ENCODE data around the gene FBXO21. TPM values are rescaled to one million over a fixed set of nuclear protein-coding genes. Genes with fewer than 3 reads are reported as not detected.
"Not testable (repeated sequence)": the region's sequence is repeated elsewhere in the genome, so short reads cannot be mapped to it uniquely, and the experiment has no call there.

FBXO21 gene
- total and polyA plus RNA-seq, 2 donors (not counting 1 experiment from before 2014, with no cell fraction given): 31.3 to 81.3 TPM

DNA sequence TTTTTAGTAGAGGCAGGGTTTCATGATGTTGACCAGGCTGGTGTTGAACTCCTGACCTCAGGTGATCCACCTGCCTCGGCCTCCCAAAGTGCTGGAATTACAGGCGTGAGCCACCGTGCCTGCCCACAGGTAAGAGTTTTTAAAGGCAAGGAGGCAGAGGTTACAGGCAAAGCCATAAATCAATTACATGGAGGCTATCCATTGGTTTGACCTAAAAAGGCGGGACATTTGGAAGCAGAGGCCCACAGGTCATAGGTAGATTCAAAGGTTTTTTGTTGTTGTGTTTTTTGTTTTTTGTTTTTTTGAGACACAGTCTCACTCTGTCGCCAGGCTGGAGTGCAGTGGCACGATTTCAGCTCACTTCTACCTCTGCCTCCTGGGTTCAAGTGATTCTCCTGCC is 6.1 kb upstream of the FBXO21 start:
- H3K36me3 ChIP-seq (ENCODE audit: control insufficient read depth, insufficient read depth, low read length); H3K4me1 ChIP-seq (ENCODE audit: control insufficient read depth, extremely low read depth, insufficient read depth, low read length); H4K20me1 ChIP-seq (ENCODE audit: control insufficient read depth, extremely low read depth, insufficient read depth, low read length); H3K27me3 ChIP-seq (ENCODE audit: control insufficient read depth, insufficient read depth, low read length); H3K27ac ChIP-seq (ENCODE audit: insufficient read depth, low read length); H3K9ac ChIP-seq (ENCODE audit: insufficient read depth, low read length); H3K4me2 ChIP-seq (ENCODE audit: extremely low read depth, insufficient read depth, low read length); H3K79me2 ChIP-seq (ENCODE audit: control insufficient read depth, insufficient read depth, low read length); H3K4me3 ChIP-seq (replicated peaks in 1 of 4; ENCODE audit: control extremely low read depth in 1 of 4, insufficient read depth in 1 of 4, low read depth in 3 of 4, low read length in 4 of 4); H2AFZ ChIP-seq (ENCODE audit: low read length); DNase-seq (ENCODE audit: low read depth in 2 of 2); H3K9me3 ChIP-seq (ENCODE audit: control insufficient read depth, insufficient read depth, low read depth, low read length): not testable (repeated sequence)

DNA sequence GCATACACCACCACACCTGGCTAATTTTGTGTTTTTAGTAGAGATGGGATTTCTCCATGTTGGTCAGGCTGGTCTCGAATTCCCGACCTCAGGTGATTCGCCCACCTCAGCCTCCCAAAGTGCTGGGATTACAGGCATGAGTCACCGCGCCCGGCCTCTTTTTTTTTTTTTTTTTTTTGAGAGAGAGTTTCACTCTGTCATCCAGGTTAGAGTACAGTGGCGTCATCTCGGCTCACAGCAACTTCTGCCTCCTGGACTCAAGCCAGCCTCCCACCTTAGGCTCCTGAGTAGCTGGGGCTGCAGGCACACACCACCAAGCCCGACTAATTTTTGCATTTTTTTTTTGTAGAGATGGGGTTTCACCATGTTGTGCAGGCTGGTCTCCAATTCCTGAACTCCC is 4.8 kb upstream of the FBXO21 start:
- not testable (repeated sequence) for H3K27ac ChIP-seq (ENCODE audit: insufficient read depth, low read length); H4K20me1 ChIP-seq (ENCODE audit: control insufficient read depth, extremely low read depth, insufficient read depth, low read length); H3K27me3 ChIP-seq (ENCODE audit: control insufficient read depth, insufficient read depth, low read length); H3K4me1 ChIP-seq (ENCODE audit: control insufficient read depth, extremely low read depth, insufficient read depth, low read length); H3K4me3 ChIP-seq (replicated peaks in 1 of 4; ENCODE audit: control extremely low read depth in 1 of 4, insufficient read depth in 1 of 4, low read depth in 3 of 4, low read length in 4 of 4); H3K9ac ChIP-seq (ENCODE audit: insufficient read depth, low read length); H2AFZ ChIP-seq (ENCODE audit: low read length); H3K79me2 ChIP-seq (ENCODE audit: control insufficient read depth, insufficient read depth, low read length); H3K9me3 ChIP-seq (ENCODE audit: control insufficient read depth, insufficient read depth, low read depth, low read length); H3K36me3 ChIP-seq (ENCODE audit: control insufficient read depth, insufficient read depth, low read length); DNase-seq (ENCODE audit: low read depth in 2 of 2); H3K4me2 ChIP-seq (ENCODE audit: extremely low read depth, insufficient read depth, low read length)

DNA sequence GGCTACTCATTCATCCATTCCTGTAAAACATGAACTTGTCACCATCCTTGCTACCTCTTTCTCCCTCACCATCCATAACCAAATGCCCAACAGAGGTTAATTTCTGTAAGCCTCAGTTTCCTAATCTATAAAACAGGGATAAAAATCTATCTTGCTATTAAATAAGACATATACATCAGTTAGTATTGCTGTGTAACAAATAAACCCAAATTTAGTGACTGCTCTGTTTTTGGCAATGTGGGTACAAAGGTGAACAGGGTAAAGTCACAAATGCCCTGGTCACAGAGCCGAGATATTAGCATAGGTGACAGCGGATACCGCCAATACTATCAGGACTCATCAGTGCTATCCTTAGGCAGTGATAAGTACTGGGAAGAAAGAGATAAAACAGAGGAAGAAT is 3.6 kb upstream of the FBXO21 start:
- H4K20me1 ChIP-seq (ENCODE audit: control insufficient read depth, extremely low read depth, insufficient read depth, low read length): no peaks in the 10 kb centered on the region

DNA sequence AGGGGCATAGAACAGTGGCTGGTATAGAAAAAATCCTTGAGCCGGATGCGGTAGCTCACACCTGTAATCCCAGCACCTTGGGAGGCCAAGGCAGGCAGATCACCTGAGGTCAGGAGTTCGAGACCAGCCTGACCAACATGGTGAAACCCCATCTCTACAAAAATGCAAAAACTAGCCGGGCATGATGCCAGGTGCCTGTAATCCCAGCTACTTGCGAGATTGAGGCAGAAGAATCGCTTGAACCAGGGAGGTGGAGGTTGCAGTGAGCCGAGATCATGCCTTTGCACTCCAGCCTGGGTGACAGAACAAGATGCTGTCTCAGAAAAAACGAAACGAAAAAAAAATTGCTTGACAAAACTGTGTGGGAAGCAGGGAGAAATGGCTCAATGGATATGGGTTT is 2.3 kb upstream of the FBXO21 start:
- not testable (repeated sequence) for H3K27ac ChIP-seq (ENCODE audit: insufficient read depth, low read length); DNase-seq (ENCODE audit: low read depth in 2 of 2); H3K36me3 ChIP-seq (ENCODE audit: control insufficient read depth, insufficient read depth, low read length); H3K27me3 ChIP-seq (ENCODE audit: control insufficient read depth, insufficient read depth, low read length); H3K4me3 ChIP-seq (replicated peaks in 1 of 4; ENCODE audit: control extremely low read depth in 1 of 4, insufficient read depth in 1 of 4, low read depth in 3 of 4, low read length in 4 of 4); H3K4me1 ChIP-seq (ENCODE audit: control insufficient read depth, extremely low read depth, insufficient read depth, low read length); H3K4me2 ChIP-seq (ENCODE audit: extremely low read depth, insufficient read depth, low read length); H3K9me3 ChIP-seq (ENCODE audit: control insufficient read depth, insufficient read depth, low read depth, low read length); H3K9ac ChIP-seq (ENCODE audit: insufficient read depth, low read length); H2AFZ ChIP-seq (ENCODE audit: low read length); H4K20me1 ChIP-seq (ENCODE audit: control insufficient read depth, extremely low read depth, insufficient read depth, low read length)
- H3K79me2 ChIP-seq (ENCODE audit: control insufficient read depth, insufficient read depth, low read length): peaks cover 14% of the 10 kb centered on the region

More for the DNA sequence above, 3.6 kb upstream of the FBXO21 start:
- no peak for TF ChIP-seq EZH2 (IDR thresholded peaks at IDR 0.05; ENCODE audit: low read length, missing control alignments)
- TF ChIP-seq, protein P1, sequence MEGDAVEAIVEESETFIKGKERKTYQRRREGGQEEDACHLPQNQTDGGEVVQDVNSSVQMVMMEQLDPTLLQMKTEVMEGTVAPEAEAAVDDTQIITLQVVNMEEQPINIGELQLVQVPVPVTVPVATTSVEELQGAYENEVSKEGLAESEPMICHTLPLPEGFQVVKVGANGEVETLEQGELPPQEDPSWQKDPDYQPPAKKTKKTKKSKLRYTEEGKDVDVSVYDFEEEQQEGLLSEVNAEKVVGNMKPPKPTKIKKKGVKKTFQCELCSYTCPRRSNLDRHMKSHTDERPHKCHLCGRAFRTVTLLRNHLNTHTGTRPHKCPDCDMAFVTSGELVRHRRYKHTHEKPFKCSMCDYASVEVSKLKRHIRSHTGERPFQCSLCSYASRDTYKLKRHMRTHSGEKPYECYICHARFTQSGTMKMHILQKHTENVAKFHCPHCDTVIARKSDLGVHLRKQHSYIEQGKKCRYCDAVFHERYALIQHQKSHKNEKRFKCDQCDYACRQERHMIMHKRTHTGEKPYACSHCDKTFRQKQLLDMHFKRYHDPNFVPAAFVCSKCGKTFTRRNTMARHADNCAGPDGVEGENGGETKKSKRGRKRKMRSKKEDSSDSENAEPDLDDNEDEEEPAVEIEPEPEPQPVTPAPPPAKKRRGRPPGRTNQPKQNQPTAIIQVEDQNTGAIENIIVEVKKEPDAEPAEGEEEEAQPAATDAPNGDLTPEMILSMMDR (conservative IDR thresholded peaks at IDR 0.05 in 1 of 2, IDR thresholded peaks at IDR 0.05 in 1 of 2; ENCODE audit: low read depth in 1 of 2, low read length in 2 of 2): no peak
- Histone ChIP-seq H3K9me3 (ENCODE audit: control insufficient read depth, insufficient read depth, low read depth, low read length) (no peaks in the 10 kb centered on the region), H3K4me2 (ENCODE audit: extremely low read depth, insufficient read depth, low read length) (no peak overlapping the region), H2AFZ (ENCODE audit: low read length) (no peak overlapping the region), H3K4me3 (replicated peaks in 1 of 4; ENCODE audit: control extremely low read depth in 1 of 4, insufficient read depth in 1 of 4, low read depth in 3 of 4, low read length in 4 of 4) (no peak overlapping the region), H3K36me3 (ENCODE audit: control insufficient read depth, insufficient read depth, low read length) (no peaks in the 10 kb centered on the region), H3K27me3 (ENCODE audit: control insufficient read depth, insufficient read depth, low read length) (no peaks in the 10 kb centered on the region), H3K79me2 (ENCODE audit: control insufficient read depth, insufficient read depth, low read length) (peaks cover 10% of the 10 kb centered on the region), H3K4me1 (ENCODE audit: control insufficient read depth, extremely low read depth, insufficient read depth, low read length) (no peaks in the 10 kb centered on the region), H3K9ac (ENCODE audit: insufficient read depth, low read length) (no peak overlapping the region), H3K27ac (ENCODE audit: insufficient read depth, low read length) (no peak overlapping the region)
- DNase-seq (ENCODE audit: low read depth in 2 of 2): no peak
